GM19467 (cell line): ENCODE results near the gene PRLR.
"Not testable (repeated sequence)": the region's sequence is repeated elsewhere in the genome, so short reads cannot be mapped to it uniquely, and the experiment has no call there.

Experiments
- ATAC-seq: cut with Tn5 transposase; IDR thresholded peaks from one replicate; pipeline ENCODE4 v1.9.1; 2021; ENCODE audit warnings: mild to moderate bottlenecking, moderate library complexity; ENCODE audit not compliant: unreplicated experiment

PRLR gene

GRCh38 chr5:35198075-35198474 is 32.2 kb downstream of the PRLR start:
- ATAC-seq = no peak

DNA sequence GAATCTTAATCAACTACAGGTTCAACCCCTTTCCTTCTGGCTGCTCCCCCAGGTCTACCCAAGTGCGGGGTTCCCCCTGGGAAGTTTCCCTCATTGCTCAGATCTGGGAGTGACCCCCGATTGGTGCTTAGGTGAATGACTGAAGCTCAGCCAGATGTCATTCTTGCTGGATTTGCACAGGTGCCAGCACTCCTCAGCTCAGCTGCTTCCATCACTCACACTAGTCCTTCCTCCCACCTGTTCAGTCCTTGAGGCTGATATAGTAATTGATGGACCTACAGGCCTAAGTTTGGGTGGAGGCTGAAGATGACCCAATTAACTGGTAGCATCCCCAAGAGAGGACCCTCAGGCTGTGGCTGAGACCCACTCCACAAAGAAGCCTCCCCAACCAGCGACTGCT is 32.9 kb downstream of the PRLR start:
- ATAC-seq = no peak

DNA sequence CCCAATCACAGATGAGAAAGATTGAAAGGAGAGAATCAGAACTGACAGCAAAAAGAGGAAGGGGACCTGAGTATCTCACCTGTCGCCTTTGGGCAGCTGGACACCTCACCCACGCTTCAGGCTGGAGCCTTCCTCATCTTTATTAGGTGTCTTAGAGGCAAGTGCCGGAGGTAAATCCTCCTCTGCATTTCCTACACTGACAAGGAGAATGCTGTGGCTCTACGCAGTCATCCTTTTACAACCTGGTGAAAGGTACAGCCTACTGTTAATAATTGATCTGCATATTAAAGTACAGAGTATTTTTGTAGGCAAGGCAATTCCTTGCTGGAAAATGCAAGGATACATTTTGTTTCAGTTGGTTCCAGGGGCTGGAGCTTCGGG is 34.8 kb downstream of the PRLR start:
- no peak for ATAC-seq

DNA sequence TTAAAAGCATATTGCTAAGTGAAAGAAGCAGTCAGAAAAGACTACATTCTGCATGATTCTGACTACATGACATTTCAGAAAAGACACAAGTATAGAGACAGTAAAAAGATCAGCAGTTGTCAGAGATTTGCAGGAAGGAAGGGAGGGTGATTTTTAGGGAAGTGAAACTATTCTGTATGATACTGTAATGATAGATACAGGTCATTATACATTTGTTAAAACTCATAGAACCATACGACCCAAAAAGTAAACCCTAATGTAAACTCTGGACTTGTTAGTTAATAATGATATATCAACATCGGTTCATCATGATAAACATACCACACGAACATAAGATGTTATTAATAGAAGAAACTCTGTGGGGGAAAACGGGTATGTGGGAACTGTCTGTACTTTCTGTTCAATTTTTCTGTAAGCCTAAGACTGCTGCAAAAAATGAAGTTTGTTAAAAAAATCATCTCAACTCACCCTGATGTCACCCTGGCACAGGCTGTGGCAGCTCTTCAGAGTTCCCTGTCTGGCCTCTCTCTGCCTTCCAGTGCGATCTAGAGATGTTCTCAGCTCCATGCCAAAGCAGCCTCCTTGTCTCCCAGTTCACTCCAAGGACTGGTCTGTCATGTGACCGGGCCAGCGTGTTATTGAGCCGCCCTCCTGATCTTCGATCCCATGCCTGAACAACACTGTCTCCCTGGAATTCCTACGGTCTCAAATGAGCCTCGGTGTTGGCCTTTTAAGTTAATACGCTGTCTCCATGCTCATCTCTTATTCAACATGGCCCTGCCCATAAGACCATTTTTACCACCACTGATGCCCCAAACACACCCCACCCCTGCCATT is 35.4 kb downstream of the PRLR start:
- ATAC-seq = peak; percentile 93

DNA sequence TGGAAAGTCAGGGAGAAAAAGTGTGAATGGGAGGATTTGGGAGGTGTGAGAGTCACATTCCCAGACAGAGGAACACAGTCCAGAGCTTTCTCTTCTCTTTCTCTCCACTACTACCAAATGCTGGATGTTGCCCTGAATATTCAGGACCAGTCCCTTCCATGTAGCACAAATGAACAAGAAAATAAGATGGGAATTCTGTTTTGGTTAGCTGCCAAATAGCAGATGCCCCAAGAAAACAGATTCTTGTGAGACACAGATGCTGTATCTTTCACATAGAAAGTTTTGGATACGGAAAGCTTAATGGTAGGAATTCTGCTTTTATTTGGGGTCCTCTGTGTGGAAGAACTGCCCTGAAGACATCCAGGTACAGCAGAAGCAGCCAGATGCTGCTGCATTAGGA is 37.8 kb downstream of the PRLR start:
- ATAC-seq = no peak

- ATAC-seq = not testable (repeated sequence)
These were observed 40.5 kb downstream of the PRLR start for GRCh38 chr5:35189801-35190200.

DNA sequence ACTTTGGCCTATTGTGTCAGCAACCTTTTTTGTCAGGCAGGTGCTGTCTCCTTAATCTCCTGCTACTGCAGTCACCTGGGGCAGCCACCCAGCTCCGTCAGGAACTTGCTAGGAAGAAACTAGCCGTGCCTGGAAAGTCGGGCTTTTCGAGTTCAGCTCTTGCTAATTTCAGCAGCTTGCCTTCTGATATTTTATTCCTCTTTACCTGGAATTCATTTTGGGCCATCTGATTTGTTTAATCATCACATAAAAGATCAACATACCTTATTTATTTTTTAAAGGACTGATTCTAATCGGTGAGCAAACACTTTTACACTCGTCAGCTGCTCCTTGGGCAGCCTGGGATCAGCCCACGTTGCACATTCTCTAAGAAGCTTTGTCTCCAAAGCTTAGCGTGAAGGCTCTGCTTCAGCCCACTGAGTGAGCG is 42.2 kb downstream of the PRLR start:
- no peak for ATAC-seq

- ATAC-seq = not testable (repeated sequence)
These were observed 42.7 kb downstream of the PRLR start for GRCh38 chr5:35187621-35188020.

DNA sequence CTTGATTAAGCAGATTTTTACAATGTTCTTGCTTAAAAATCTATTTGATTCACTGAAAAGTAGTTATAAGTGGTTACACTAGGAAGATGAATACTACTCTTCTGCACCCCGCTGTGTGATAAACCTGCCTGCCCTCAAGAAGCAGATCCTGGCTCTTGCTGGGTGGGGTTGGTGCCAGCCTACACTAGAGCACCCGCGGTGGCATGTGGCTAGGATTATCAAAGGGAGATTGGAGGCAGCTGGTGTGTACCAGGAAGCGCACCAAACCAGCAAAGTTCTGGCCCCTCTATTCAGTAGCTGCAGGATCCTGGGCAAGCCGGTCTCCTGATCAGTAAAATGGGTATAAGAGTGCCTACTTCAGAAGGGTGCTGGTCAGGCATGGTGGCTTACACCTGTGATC is 43.5 kb downstream of the PRLR start:
- no peak for ATAC-seq

GRCh38 chr5:35185518-35185917 is 44.8 kb downstream of the PRLR start:
- no peak for ATAC-seq

DNA sequence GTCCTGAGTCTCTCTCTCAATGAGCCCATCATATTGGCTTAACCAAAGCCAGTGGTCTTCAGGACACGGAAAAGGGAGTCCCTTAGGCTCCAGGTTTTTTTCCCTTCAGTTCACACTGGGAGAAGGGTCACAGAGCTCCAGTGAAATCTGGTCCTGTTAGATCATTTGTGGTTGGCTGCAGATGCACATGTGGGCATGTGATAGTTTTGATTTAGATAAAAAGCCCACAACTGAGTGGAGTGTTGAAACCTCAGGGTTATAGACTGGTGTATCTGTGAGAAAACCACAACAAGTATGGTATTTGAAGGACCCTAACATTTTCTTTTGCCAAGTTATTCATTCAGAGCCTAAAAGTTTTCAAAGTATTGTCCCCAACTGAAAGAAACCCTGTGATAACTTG is 46.7 kb downstream of the PRLR start:
- no peak for ATAC-seq

- peak; percentile 64 for ATAC-seq
These were observed 47.3 kb downstream of the PRLR start for GRCh38 chr5:35182910-35183535.

GRCh38 chr5:35182486-35182885 is 47.8 kb downstream of the PRLR start:
- ATAC-seq = no peak

DNA sequence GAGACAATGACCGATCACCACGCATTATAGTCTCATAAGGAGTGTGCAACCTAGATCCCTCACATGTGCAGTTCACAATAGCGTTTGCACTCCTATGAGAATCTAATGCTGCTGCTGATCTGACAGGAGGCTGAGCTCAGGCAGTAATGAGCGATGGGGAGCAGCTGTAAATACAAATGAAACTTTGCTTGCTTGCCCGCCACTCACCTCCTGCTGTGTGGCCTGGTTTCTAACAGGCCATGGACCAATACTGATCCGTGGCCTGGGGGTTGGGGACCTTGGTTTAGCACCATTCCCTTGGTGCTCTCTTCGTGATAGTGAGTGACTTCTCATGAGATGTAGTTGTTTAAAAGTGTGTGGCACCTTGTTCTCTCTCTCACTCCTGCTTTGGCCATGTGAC is 50.2 kb downstream of the PRLR start:
- no peak for ATAC-seq

GRCh38 chr5:35177783-35178182 is 52.5 kb downstream of the PRLR start:
- no peak for ATAC-seq

DNA sequence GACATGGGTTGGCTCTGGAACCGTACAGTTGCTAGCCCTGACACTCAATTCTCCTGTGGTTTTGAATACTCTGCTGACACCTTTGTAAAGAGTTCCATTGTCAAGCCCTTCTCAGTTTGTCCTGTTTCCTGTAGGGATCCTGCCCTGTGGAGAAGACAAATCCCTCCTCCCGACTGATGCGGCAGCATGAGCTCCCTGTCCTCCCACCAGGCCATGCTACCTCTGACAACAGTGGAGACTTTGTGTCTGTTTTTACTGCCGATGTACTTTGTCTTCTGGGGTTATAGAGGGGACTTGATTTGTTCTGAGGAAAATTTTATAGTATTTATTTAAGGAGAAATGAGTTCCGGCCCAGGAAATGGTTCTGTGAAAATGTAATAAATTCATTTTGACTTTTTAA is 57.8 kb downstream of the PRLR start:
- no peak for ATAC-seq

GRCh38 chr5:35171991-35172390 is 58.3 kb downstream of the PRLR start:
- no peak for ATAC-seq

DNA sequence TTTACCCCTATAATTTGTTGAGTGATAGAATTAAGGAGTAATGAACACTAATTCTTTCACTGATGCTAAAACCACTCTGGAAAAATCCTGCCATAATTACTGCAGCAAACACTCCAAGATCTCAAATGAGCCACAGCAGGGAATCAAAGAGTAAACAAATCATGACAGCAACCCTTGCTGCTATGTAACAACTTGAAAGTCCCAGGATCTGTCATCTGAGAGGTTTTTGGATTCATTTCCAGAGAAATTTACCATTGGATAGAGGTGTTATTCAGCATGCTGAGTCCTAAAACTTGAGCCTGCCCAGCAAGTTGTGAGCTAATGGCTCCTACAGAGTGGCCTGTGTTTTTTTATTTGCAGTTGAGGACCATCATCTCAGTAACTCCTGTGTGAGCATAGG is 59.2 kb downstream of the PRLR start:
- no peak for ATAC-seq

DNA sequence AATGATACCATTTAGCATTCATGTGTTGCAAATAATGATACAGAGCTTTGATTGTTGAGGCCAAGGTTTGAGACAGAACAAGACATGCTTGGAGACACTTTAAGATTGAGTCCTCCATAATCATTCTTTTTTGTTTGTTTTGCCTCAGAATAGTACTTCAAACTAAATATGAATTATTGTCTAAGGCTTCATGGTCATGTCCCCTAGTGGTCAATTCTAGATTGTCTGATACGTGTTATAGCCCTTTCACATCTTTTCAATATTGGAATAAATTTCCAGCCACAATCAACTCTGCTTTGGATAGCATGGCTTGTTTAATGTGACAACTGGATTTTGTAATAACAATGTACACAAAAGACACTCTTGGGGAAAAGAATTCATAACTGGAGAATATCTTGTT is 64.2 kb downstream of the PRLR start:
- ATAC-seq = no peak

GRCh38 chr5:35164860-35165542 is 65.3 kb downstream of the PRLR start:
- ATAC-seq = no peak

DNA sequence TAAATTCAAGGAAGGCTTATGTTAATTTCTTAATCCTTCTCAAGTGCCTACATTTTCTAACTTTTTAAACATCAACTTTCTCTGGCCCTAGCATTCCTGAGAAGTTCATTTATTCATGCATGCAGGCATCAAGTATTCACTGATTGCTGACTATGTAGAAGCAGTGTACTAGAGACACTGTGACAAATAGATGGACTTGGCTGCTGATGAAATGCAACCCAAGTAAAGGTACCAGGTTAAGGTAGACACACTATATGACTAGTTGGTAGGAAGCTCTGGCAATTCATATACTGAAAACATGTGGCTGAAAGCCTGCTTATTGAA is 66.6 kb downstream of the PRLR start:
- no peak for ATAC-seq
